Effector memory CD8-positive, alpha-beta T cell (primary cell): ENCODE measurements around the gene MSI2.

Experiments
- ATAC-seq: fragments of 150-1000 bp; cut with Tn5 transposase; replicated peaks from 2 replicates; pipeline ENCODE4 v1.10.0; 2021; ENCODE audit warnings: mild to moderate bottlenecking, moderate library complexity
- DNase-seq, 3 experiments: peaks; one replicate each; pipeline ENCODE4 v3.0.0; 2021
- H3K27ac Mint-ChIP-seq, 2 donors: one replicate each; pipeline ENCODE4 v1.8.0; 2022; ENCODE audit warnings: mild to moderate bottlenecking in 2 of 2, mixed read lengths in 2 of 2, moderate library complexity in 2 of 2
- H3K27me3 Mint-ChIP-seq, 2 donors: one replicate each; pipeline ENCODE4 v1.8.0; 2022; ENCODE audit warnings: mixed read lengths in 2 of 2
- H3K36me3 Mint-ChIP-seq: one replicate; pipeline ENCODE4 v1.8.0; 2022; ENCODE audit warnings: mild to moderate bottlenecking, moderate library complexity, mixed read lengths; ENCODE audit not compliant: insufficient read depth
- H3K4me1 Mint-ChIP-seq, 2 donors: one replicate each; pipeline ENCODE4 v1.8.0; 2022; ENCODE audit warnings: low read depth in 2 of 2, mixed read lengths in 2 of 2
- H3K4me3 Mint-ChIP-seq, 2 donors: one replicate each; pipeline ENCODE4 v1.8.0; 2022; ENCODE audit warnings: mild to moderate bottlenecking in 2 of 2, mixed read lengths in 2 of 2, moderate library complexity in 2 of 2
- H3K9me3 Mint-ChIP-seq, 2 donors: one replicate each; pipeline ENCODE4 v1.8.0; 2022; ENCODE audit warnings: mixed read lengths in 2 of 2

Gene MSI2

DNA sequence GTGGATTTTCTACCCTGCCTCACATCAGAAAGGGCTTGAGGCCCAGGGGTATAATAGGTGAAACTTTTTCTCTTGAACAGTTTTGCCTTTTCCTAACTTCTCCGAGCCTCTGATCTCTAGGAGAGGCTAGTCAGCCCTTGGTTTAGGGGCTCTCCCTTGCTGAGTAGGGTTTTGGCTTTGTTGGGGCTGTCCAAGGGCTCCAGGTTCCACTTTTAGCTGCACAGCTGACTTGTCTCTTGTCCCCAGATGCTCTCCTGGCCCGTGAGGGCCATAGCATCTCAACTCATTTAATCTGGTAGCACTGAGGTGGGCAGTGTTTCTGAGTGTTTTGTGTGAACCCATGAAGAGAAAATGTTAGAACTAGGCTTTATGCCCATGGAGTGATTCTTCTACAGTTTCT lies 103.9 kb downstream of the MSI2 start:
- DNase-seq: no peak
- no peak overlapping the region for H3K4me3 Mint-ChIP-seq
- no peaks in the 10 kb centered on the region for H3K36me3 Mint-ChIP-seq
- ATAC-seq: no peak
- H3K27me3 Mint-ChIP-seq: no peaks in the 10 kb centered on the region
- peaks cover 28 to 48% of the 10 kb centered on the region in 2 donors for H3K4me1 Mint-ChIP-seq
- H3K9me3 Mint-ChIP-seq: no peaks in the 10 kb centered on the region
- no peak overlapping the region for H3K27ac Mint-ChIP-seq

DNA sequence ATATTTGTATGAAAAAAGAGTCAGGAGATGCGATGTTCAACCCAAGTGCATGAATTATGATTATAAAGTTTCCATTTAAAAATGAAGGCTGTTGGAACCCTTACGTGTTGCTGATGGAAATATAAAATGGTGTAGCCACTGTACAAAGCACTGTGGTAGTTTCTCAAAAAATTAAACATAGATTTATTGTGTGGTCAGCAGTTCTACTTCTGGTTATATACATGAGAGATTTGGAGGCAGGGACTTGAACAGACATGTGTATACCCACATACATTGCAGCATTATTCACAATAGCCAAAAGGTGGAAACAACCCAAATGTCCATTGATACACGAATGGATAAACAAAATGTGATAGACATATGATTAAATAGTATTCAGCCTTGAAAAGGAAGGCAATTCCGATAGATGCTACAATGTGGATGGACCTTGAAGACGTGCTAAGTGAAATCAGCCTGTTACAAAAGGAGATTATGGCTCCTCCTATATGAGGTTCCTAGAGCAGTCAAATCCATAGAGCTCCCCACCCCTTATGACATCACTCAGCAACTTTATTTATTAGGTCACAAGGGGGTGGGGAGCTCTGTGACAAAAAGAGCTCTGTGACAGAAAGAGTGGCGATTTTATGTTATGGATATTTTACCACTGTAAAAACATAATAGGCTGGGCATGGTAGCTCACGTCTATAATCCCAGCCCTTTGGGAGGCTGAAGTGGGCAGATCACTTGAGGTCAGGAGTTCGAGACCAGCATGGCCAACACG lies 106.7 kb downstream of the MSI2 start:
- Mint-ChIP-seq H3K4me1 (peaks cover 11 to 31% of the 10 kb centered on the region in 2 donors), H3K36me3 (no peaks in the 10 kb centered on the region), H3K4me3 (no peak overlapping the region), H3K27ac (no peak overlapping the region), H3K27me3 (no peaks in the 10 kb centered on the region), H3K9me3 (no peaks in the 10 kb centered on the region)
- DNase-seq: no peak
- ATAC-seq: no peak

GRCh38 chr17:57363580-57363979 lies 107.3 kb downstream of the MSI2 start:
- H3K27me3 Mint-ChIP-seq: no peaks in the 10 kb centered on the region
- H3K27ac Mint-ChIP-seq: peak overlapping the region in 1 of 2 donors; percentile 19
- peaks cover 7 to 28% of the 10 kb centered on the region in 2 donors for H3K4me1 Mint-ChIP-seq
- H3K9me3 Mint-ChIP-seq: no peaks in the 10 kb centered on the region
- H3K4me3 Mint-ChIP-seq: no peak overlapping the region
- DNase-seq (no peak), ATAC-seq (no peak)
- no peaks in the 10 kb centered on the region for H3K36me3 Mint-ChIP-seq

GRCh38 chr17:57363998-57364643 lies 107.8 kb downstream of the MSI2 start:
- Mint-ChIP-seq H3K9me3 (no peaks in the 10 kb centered on the region), H3K27me3 (no peaks in the 10 kb centered on the region), H3K27ac (peak overlapping the region in 1 of 2 donors; percentile 19), H3K4me3 (no peak overlapping the region), H3K36me3 (no peaks in the 10 kb centered on the region), H3K4me1 (peaks cover 11 to 32% of the 10 kb centered on the region in 2 donors)
- DNase-seq: no peak
- ATAC-seq: no peak

DNA sequence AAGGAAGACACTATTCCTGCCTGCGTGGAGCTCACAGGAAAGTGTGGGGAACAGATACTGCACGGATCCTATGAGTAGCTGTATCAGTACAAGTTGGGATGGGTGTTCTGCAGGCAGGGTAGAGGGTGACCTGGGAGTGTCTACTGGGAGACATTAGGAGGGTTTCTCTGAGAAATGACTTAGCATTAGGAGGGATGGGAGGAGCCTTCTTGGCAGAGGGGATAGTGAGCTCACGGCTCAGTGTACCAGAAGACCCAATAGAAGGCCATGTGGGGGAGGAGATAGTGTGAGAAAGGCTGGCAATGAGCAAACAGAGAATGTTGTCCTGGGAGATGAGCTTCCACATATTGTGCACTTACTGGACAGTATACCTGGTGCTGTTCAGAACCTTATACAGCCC lies 109.1 kb downstream of the MSI2 start:
- no peak for DNase-seq
- H3K27ac Mint-ChIP-seq: no peak overlapping the region
- peaks cover 15 to 35% of the 10 kb centered on the region in 2 donors for H3K4me1 Mint-ChIP-seq
- H3K9me3 Mint-ChIP-seq: no peaks in the 10 kb centered on the region
- H3K27me3 Mint-ChIP-seq: no peaks in the 10 kb centered on the region
- H3K36me3 Mint-ChIP-seq: no peaks in the 10 kb centered on the region
- ATAC-seq: no peak
- H3K4me3 Mint-ChIP-seq: no peak overlapping the region

DNA sequence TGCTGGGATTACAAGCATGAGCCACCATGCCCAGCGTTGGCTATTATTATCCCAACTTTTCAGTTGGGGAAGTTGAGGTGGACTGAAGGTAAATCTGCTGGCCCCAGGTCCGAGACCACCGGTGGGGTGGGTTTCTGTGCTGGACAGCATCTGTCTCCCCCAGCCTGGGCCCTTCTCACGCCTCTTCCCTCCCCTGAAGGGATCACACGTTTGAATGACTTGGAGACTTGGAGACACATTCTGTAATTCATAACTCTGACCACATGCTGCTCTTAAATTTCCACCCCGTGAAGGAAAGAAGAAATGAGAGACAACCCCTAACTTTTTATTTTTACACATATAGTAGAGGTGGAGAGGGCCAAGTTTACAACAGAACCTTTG lies 109.8 kb downstream of the MSI2 start:
- Mint-ChIP-seq H3K36me3 (no peaks in the 10 kb centered on the region), H3K9me3 (no peaks in the 10 kb centered on the region), H3K27me3 (no peaks in the 10 kb centered on the region), H3K4me1 (peaks cover 15 to 35% of the 10 kb centered on the region in 2 donors), H3K27ac (no peak overlapping the region), H3K4me3 (no peak overlapping the region)
- no peak for ATAC-seq
- no peak for DNase-seq

DNA sequence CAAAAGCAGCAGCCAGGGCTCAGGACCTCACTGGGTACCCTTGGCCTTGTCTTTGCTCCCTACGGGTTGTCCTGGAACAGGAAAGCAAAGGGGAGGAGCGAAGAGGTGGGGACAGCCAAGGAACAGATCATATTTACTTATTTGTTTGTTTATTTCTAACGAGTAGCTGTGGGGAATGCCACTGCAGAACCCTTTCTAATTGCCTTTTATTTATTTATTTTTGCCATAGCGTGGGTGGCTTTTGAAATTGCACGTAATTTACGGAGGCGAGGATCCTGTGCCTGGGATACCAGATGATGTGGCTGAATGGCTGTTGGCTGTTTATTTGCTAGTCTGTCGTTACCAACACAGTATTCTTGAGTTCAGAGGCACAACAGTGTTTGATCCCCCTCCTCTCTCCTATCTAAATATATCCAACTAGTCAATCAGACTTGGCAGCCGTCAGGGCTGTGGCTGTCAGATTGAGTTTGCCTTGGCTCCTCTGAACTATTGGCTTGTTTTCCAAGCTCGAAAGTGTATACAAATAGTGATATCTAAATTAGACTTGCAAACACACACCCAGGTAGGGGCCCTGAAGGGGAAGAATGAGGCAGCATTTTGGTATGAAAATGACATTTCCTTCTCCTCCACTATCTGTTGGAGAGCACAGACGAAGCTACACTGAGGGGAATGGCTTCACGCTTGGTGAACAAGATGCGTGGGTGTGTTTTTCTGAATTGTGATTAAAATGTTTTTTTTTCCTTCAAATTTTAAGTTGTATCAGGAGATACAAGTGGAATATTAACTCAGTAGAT lies 110.4 kb downstream of the MSI2 start:
- no peak for ATAC-seq
- Mint-ChIP-seq H3K27ac (no peak overlapping the region), H3K9me3 (no peaks in the 10 kb centered on the region), H3K4me1 (peaks cover 15 to 35% of the 10 kb centered on the region in 2 donors), H3K27me3 (no peaks in the 10 kb centered on the region), H3K4me3 (no peak overlapping the region), H3K36me3 (no peaks in the 10 kb centered on the region)
- DNase-seq: no peak

GRCh38 chr17:57368637-57369336 lies 112.5 kb downstream of the MSI2 start:
- Mint-ChIP-seq H3K36me3 (no peaks in the 10 kb centered on the region), H3K4me1 (peaks cover 17 to 23% of the 10 kb centered on the region in 2 donors), H3K9me3 (no peaks in the 10 kb centered on the region), H3K27ac (peak overlapping the region; percentile 19 to 67), H3K27me3 (no peaks in the 10 kb centered on the region), H3K4me3 (no peak overlapping the region)
- ATAC-seq (no peak), DNase-seq (no peak)

DNA sequence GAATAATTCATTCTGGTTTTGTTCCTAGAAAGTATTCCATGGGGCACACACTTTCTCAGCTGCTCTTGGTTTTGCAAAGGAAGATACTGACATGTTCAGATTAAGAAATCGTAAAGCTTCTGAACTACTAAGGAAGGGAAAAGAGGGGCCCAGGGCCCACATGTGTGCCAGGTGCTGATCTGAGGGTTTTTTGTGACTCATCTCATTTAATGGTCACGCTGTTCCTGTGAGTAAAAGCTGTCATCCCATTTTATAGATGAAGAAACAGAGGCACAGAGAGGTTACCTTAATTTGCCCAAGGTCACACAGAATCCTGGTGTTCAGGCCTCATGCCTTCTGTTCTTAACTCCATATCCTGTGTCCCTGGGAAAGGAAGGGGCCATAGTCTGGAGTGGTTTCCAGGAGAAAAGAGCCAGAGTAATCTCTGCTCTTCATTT lies 113.2 kb downstream of the MSI2 start:
- no peak for DNase-seq
- H3K27ac Mint-ChIP-seq: peak overlapping the region in 1 of 2 donors; percentile 67
- no peak for ATAC-seq
- H3K9me3 Mint-ChIP-seq: no peaks in the 10 kb centered on the region
- H3K36me3 Mint-ChIP-seq: no peaks in the 10 kb centered on the region
- no peaks in the 10 kb centered on the region for H3K27me3 Mint-ChIP-seq
- H3K4me1 Mint-ChIP-seq: peaks cover 19 to 23% of the 10 kb centered on the region in 2 donors
- no peak overlapping the region for H3K4me3 Mint-ChIP-seq

- ATAC-seq: no peak
- no peaks in the 10 kb centered on the region for H3K36me3 Mint-ChIP-seq
- H3K9me3 Mint-ChIP-seq: no peaks in the 10 kb centered on the region
- H3K4me3 Mint-ChIP-seq: no peak overlapping the region
- no peak overlapping the region for H3K27ac Mint-ChIP-seq
- H3K4me1 Mint-ChIP-seq: peaks cover 19 to 26% of the 10 kb centered on the region in 2 donors
- DNase-seq: no peak
- no peaks in the 10 kb centered on the region for H3K27me3 Mint-ChIP-seq
These were observed 113.8 kb downstream of the MSI2 start for GRCh38 chr17:57370037-57370581.

GRCh38 chr17:57370619-57371018 lies 114.3 kb downstream of the MSI2 start:
- no peak overlapping the region for H3K4me3 Mint-ChIP-seq
- H3K27me3 Mint-ChIP-seq: no peaks in the 10 kb centered on the region
- no peak for ATAC-seq
- DNase-seq: no peak
- peaks cover 14 to 22% of the 10 kb centered on the region in 2 donors for H3K4me1 Mint-ChIP-seq
- H3K9me3 Mint-ChIP-seq: no peaks in the 10 kb centered on the region
- no peak overlapping the region for H3K27ac Mint-ChIP-seq
- H3K36me3 Mint-ChIP-seq: no peaks in the 10 kb centered on the region

- ATAC-seq (no peak), DNase-seq (no peak)
- H3K4me3 Mint-ChIP-seq: no peak overlapping the region
- H3K36me3 Mint-ChIP-seq: no peaks in the 10 kb centered on the region
- H3K27me3 Mint-ChIP-seq: no peaks in the 10 kb centered on the region
- H3K4me1 Mint-ChIP-seq: peaks cover 14 to 18% of the 10 kb centered on the region in 2 donors
- no peaks in the 10 kb centered on the region for H3K9me3 Mint-ChIP-seq
- H3K27ac Mint-ChIP-seq: no peak overlapping the region
These were observed 115.8 kb downstream of the MSI2 start for GRCh38 chr17:57372156-57372555.

- Mint-ChIP-seq H3K4me3 (no peak overlapping the region), H3K9me3 (no peaks in the 10 kb centered on the region), H3K27me3 (no peaks in the 10 kb centered on the region), H3K4me1 (peaks cover 14 to 16% of the 10 kb centered on the region in 2 donors), H3K36me3 (no peaks in the 10 kb centered on the region), H3K27ac (no peak overlapping the region)
- DNase-seq (no peak), ATAC-seq (no peak)
These were observed 116.7 kb downstream of the MSI2 start for GRCh38 chr17:57373048-57373447.
